Suprapubic skin (tissue), 4 donors: ENCODE results near the gene SOX13.

Experiments used
- CTCF ChIP-seq, 2 donors: fragments of 200-600 bp in 1 of 2; fragments of 450-650 bp in 1 of 2; sonication (generic) in 1 of 2; IDR thresholded peaks; one replicate each; pipeline ENCODE4 v1.5.1; 2016 to 2019; ENCODE audit warnings: antibody characterized with exemption in 2 of 2, mild to moderate bottlenecking in 1 of 2, moderate library complexity in 1 of 2
- EP300 ChIP-seq: sonication (generic); formaldehyde crosslinking; IDR thresholded peaks from one replicate; pipeline ENCODE4 v1.6.1; 2017; ENCODE audit warnings: antibody characterized with exemption
- POLR2A ChIP-seq, 2 donors: fragments of 450-650 bp; IDR thresholded peaks; one replicate each; pipeline ENCODE4 v1.6.1; 2017; ENCODE audit warnings: antibody characterized with exemption in 2 of 2, mild to moderate bottlenecking in 2 of 2, moderate library complexity in 2 of 2
- POLR2AphosphoS5 ChIP-seq, 3 donors: sonication (generic); formaldehyde crosslinking; IDR thresholded peaks; one replicate each; pipeline ENCODE4 v1.6.1; 2017; ENCODE audit warnings: antibody characterized with exemption in 3 of 3

GRCh38 chr1:204053893-204054292 is 19.0 kb upstream of the SOX13 start:
- no peak for TF ChIP-seq POLR2A (IDR thresholded peaks at IDR 0.05)
- TF ChIP-seq CTCF (IDR thresholded peaks at IDR 0.05): no peak
- TF ChIP-seq POLR2AphosphoS5 (IDR thresholded peaks at IDR 0.05): no peak
- TF ChIP-seq EP300: no peak
